Measurements from ENCODE around the gene EIF4A3. TPM values are rescaled to one million over a fixed set of nuclear protein-coding genes. Genes with fewer than 3 reads are reported as not detected.

Gene EIF4A3
- total and polyA plus RNA-seq, 8 donors, result 58.5 to 90.7 (median 84.3) TPM

GRCh38 chr17:80141463-80142165, 5.3 kb downstream of the EIF4A3 start:
- no peak for TF ChIP-seq CTCF (IDR thresholded peaks at IDR 0.05)
- Histone ChIP-seq H3K9me3 (no peaks in the 10 kb centered on the region), H3K27ac (no peak overlapping the region), H3K4me3 (no peak overlapping the region), H3K27me3 (no peaks in the 10 kb centered on the region), H3K36me3 (peaks cover 17 to 74% of the 10 kb centered on the region in 2 donors), H3K4me1 (peaks cover 10 to 19% of the 10 kb centered on the region in 2 donors)
- no peak for ATAC-seq
- DNase-seq, result no peak
- intact Hi-C loops (cut with DNase I), result no loop called here

- H3K36me3 ChIP-seq, result peaks cover 20 to 100% of the 10 kb centered on the region in 2 donors
These were observed 8.0 kb downstream of the EIF4A3 start for GRCh38 chr17:80138856-80139426.

GRCh38 chr17:80137131-80137530, 9.8 kb downstream of the EIF4A3 start:
- intact Hi-C loops (cut with DNase I), result no loop called here
- Histone ChIP-seq H3K4me3 (no peak overlapping the region), H3K27me3 (no peaks in the 10 kb centered on the region), H3K36me3 (peaks cover 17 to 100% of the 10 kb centered on the region in 2 donors), H3K9me3 (no peaks in the 10 kb centered on the region), H3K4me1 (no peaks in the 10 kb centered on the region), H3K27ac (no peak overlapping the region)
- TF ChIP-seq CTCF (IDR thresholded peaks at IDR 0.05), result no peak
- ATAC-seq (no peak), DNase-seq (no peak)

More at GRCh38 chr17:80138856-80139426, 8.0 kb downstream of the EIF4A3 start:
- Histone ChIP-seq H3K27me3 (no peaks in the 10 kb centered on the region), H3K4me3 (no peak overlapping the region), H3K9me3 (no peaks in the 10 kb centered on the region), H3K4me1 (no peaks in the 10 kb centered on the region), H3K27ac (no peak overlapping the region)
- DNase-seq (no peak), ATAC-seq (no peak)
- no peak for TF ChIP-seq CTCF (IDR thresholded peaks at IDR 0.05)
- intact Hi-C loops (cut with DNase I), result no loop called here

- Histone ChIP-seq H3K9me3 (no peaks in the 10 kb centered on the region), H3K4me1 (no peaks in the 10 kb centered on the region), H3K27ac (no peak overlapping the region), H3K36me3 (peaks cover 11 to 66% of the 10 kb centered on the region in 2 donors), H3K27me3 (no peaks in the 10 kb centered on the region), H3K4me3 (no peak overlapping the region)
- DNase-seq, result no peak
- no peak for ATAC-seq
- no peak for TF ChIP-seq CTCF (IDR thresholded peaks at IDR 0.05)
- intact Hi-C loops (cut with DNase I), result no loop called here
These were observed 13.3 kb downstream of the EIF4A3 start for GRCh38 chr17:80133626-80133970.

GRCh38 chr17:80132906-80133625, 13.9 kb downstream of the EIF4A3 start:
- Histone ChIP-seq H3K27ac (no peak overlapping the region), H3K27me3 (no peaks in the 10 kb centered on the region), H3K4me1 (no peaks in the 10 kb centered on the region), H3K36me3 (peaks cover 9 to 61% of the 10 kb centered on the region in 2 donors), H3K9me3 (no peaks in the 10 kb centered on the region), H3K4me3 (no peak overlapping the region)
- no peak for TF ChIP-seq CTCF (IDR thresholded peaks at IDR 0.05)
- DNase-seq (no peak), ATAC-seq (no peak)
- intact Hi-C loops (cut with DNase I), result no loop called here

Data from left lung (tissue), 10 donors.